ENCODE results near the gene SIRT5. TPM values are rescaled to one million over a fixed set of nuclear protein-coding genes. Genes with fewer than 3 reads are reported as not detected.

Gene SIRT5
- polyA plus RNA-seq, 3 donors, result 3.3 to 5.0 (median 3.4) TPM

GRCh38 chr6:13660893-13661292 is 86.5 kb downstream of the SIRT5 start:
- H3K27ac ChIP-seq (ENCODE audit: low read depth in 1 of 2, low read length in 2 of 2), result no peak overlapping the region
- H4K20me1 ChIP-seq (ENCODE audit: insufficient read depth, low read length), result peaks cover 77% of the 10 kb centered on the region
- DNase-seq, result no peak
- no peak overlapping the region for H2AFZ ChIP-seq (ENCODE audit: insufficient read depth, low read depth, low read length, poor library complexity, severe bottlenecking)
- Mint-ChIP-seq H3K4me3 (no peak overlapping the region), H3K27ac (no peak overlapping the region), H3K27me3 (ENCODE audit: low read depth in 3 of 3) (peaks cover 0 to 2% (median 0%) of the 10 kb centered on the region in 3 donors), H3K4me1 (peaks cover 41% of the 10 kb centered on the region), H3K36me3 (peaks cover 5 to 9% of the 10 kb centered on the region in 2 donors), H3K9me3 (no peaks in the 10 kb centered on the region)
- no peaks in the 10 kb centered on the region for H3K9me3 ChIP-seq (replicated peaks in 1 of 2; ENCODE audit: control insufficient read depth in 1 of 2, insufficient read depth in 1 of 2, low read length in 2 of 2)
- no CpG with 5 or more reads among the region's 1 CpG for WGBS (ENCODE audit: insufficient coverage)
- no peak overlapping the region for H3K4me3 ChIP-seq (replicated peaks in 1 of 3; ENCODE audit: low read depth in 2 of 3, low read length in 3 of 3)
- H3K9ac ChIP-seq (ENCODE audit: insufficient read depth, low read length, poor library complexity, severe bottlenecking), result no peak overlapping the region
- no peaks in the 10 kb centered on the region for H3K4me1 ChIP-seq (ENCODE audit: control insufficient read depth in 1 of 2, insufficient read depth in 2 of 2, low read length in 2 of 2)
- no peak for TF ChIP-seq CTCF (IDR thresholded peaks at IDR 0.05)
- H3K27me3 ChIP-seq (ENCODE audit: control insufficient read depth in 2 of 2, insufficient read depth in 2 of 2, low read length in 2 of 2), result no peaks in the 10 kb centered on the region
- peaks cover 3 to 16% of the 10 kb centered on the region in 2 donors for H3K36me3 ChIP-seq (replicated peaks in 1 of 2; ENCODE audit: control insufficient read depth in 1 of 2, insufficient read depth in 2 of 2, low read length in 2 of 2)
- H3K79me2 ChIP-seq (ENCODE audit: insufficient read depth, low read length), result peaks cover 100% of the 10 kb centered on the region
- intact Hi-C loops (cut with micrococcal nuclease), result loop anchor here in 1 of 2 donors (10.0 kb wide), 1 partner anchor 54 kb away; the partner anchor contains the start of gene RANBP9
- no peak overlapping the region for H3K4me2 ChIP-seq (replicated peaks; ENCODE audit: extremely low read depth, low read length, poor library complexity, severe bottlenecking)

GRCh38 chr6:13661647-13662046 is 87.2 kb downstream of the SIRT5 start:
- H3K27me3 Mint-ChIP-seq (ENCODE audit: low read depth in 3 of 3), result peaks cover 0 to 2% (median 0%) of the 10 kb centered on the region in 3 donors
- Histone ChIP-seq H3K27me3 (ENCODE audit: control insufficient read depth in 2 of 2, insufficient read depth in 2 of 2, low read length in 2 of 2) (no peaks in the 10 kb centered on the region), H3K9me3 (replicated peaks in 1 of 2; ENCODE audit: control insufficient read depth in 1 of 2, insufficient read depth in 1 of 2, low read length in 2 of 2) (no peaks in the 10 kb centered on the region), H3K27ac (ENCODE audit: low read depth in 1 of 2, low read length in 2 of 2) (no peak overlapping the region), H3K79me2 (ENCODE audit: insufficient read depth, low read length) (peaks cover 100% of the 10 kb centered on the region), H4K20me1 (ENCODE audit: insufficient read depth, low read length) (peaks cover 85% of the 10 kb centered on the region), H3K4me1 (ENCODE audit: control insufficient read depth in 1 of 2, insufficient read depth in 2 of 2, low read length in 2 of 2) (peaks cover 3 to 4% of the 10 kb centered on the region in 2 donors), H3K4me3 (replicated peaks in 1 of 3; ENCODE audit: low read depth in 2 of 3, low read length in 3 of 3) (no peak overlapping the region), H2AFZ (ENCODE audit: insufficient read depth, low read depth, low read length, poor library complexity, severe bottlenecking) (no peak overlapping the region), H3K9ac (ENCODE audit: insufficient read depth, low read length, poor library complexity, severe bottlenecking) (no peak overlapping the region), H3K4me2 (replicated peaks; ENCODE audit: extremely low read depth, low read length, poor library complexity, severe bottlenecking) (no peak overlapping the region), H3K36me3 (replicated peaks in 1 of 2; ENCODE audit: control insufficient read depth in 1 of 2, insufficient read depth in 2 of 2, low read length in 2 of 2) (peaks cover 3 to 10% of the 10 kb centered on the region in 2 donors)
- no peak overlapping the region for H3K4me3 Mint-ChIP-seq
- H3K4me1 Mint-ChIP-seq, result peaks cover 46% of the 10 kb centered on the region
- no peaks in the 10 kb centered on the region for H3K9me3 Mint-ChIP-seq
- no peak for DNase-seq
- no CpG with 5 or more reads among the region's 2 CpGs for WGBS (ENCODE audit: insufficient coverage)
- H3K27ac Mint-ChIP-seq, result no peak overlapping the region
- intact Hi-C loops (cut with micrococcal nuclease), result loop anchor here in 1 of 2 donors (10.0 kb wide), 1 partner anchor 53 kb away; the partner anchor contains the start of gene RANBP9
- H3K36me3 Mint-ChIP-seq, result peaks cover 2 to 6% of the 10 kb centered on the region in 2 donors
- no peak for TF ChIP-seq CTCF (IDR thresholded peaks at IDR 0.05)
